Activated CD8-positive, alpha-beta memory T cell treated with anti-CD3 and anti-CD28 coated beads, Interleukin-2, amount 50 U/mL, for 1 hour (primary cell): ENCODE data around the gene ALDH3B2.

Source experiments
- DNase-seq: peaks from one replicate; pipeline ENCODE4 v3.0.0-alpha.2; 2020; ENCODE audit errors: extremely low read depth

Gene ALDH3B2

DNA sequence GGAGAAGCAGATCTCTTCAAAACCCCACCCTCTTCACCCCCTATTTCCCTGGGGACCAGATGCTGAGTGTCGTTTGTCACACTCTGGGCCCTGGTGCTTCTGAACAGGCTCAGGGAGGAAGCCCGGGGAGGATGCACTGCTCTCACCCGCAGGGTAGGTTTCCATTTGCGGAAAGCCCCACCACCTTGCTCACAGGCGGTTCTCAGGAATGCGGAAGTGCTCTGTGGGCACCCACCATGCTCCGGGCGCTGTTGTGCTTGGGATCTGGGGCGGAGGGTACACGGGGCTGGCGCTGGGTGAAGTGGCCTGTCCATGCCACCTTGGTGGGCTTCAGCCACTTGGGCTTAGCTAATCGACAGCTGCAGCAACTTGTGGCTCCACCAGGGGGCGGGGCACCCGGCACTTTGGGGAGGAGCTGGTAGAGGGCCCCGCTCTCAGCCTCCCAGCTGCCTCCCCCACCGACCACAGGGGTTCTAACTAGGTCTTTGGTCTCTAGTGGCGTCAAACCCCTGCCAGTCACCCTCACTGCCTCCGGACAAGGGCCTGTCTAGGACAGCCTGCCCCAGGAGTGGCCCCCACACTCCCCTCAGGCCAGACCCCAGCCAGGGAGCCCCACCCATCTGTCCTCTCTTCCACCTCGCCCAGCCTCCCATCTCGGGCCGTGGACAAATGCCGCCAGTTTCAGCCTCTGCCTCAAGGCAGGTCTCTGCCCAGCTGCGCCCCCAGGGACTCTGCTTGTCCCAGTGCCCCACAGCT is 60.3 kb downstream of the ALDH3B2 start:
- peak; percentile 52 for DNase-seq

DNA sequence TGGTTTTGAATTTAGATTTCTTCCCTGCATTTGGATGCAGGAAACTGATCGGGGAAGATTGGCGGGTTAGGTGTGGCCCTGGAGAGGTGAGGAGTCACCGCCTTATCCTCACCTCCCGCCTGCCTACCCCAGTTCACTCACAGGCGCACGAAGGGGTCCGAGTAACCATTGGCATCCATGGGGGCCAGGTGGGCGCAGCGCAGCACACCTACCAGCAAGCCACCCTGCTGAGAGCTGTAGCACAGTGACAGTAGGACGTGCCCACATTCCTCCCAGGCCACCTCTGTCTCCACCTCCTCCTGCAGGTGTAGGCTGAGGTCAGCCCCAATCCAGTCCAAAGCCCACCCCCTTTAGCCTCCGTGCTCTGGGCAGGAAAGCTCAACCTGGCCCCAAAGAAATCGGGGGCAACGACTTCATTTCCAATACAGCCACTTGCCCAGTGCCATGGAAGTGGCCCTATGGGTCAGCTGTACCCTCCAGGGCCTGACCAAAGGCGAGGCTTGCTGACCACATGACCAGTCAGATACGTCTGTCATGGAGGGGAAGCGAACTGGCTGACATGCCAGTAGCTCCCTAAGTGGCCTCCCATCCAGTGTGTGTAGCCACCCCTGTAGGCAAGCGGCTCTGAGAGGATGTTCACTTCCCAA is 61.0 kb downstream of the ALDH3B2 start:
- no peak for DNase-seq

DNA sequence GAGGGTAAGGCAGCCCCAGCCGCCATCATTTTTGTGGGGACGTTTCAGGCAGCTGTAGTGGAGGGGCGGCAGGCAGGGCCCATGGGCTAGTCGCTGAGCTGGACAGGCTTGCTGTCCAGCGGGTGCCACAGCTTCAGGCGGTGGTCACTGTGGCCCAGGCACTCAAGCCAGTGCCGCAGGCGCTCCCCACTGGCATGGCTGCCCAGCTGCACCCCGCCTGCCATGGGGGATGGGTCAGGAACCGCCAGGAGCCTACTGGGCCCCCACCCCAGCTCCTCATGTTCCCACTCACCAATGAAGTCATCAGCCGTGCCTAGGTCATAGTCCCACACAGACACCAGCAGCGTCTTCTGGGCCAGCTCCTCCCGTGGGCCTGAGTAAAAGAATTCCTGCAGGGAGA is 61.7 kb downstream of the ALDH3B2 start:
- no peak for DNase-seq
